ENCODE results near the gene HOXA9. TPM values are rescaled to one million over a fixed set of nuclear protein-coding genes. Genes with fewer than 3 reads are reported as not detected.

HOXA9 gene
- total RNA-seq, 1 donor from 2014 or later, result not detected

DNA sequence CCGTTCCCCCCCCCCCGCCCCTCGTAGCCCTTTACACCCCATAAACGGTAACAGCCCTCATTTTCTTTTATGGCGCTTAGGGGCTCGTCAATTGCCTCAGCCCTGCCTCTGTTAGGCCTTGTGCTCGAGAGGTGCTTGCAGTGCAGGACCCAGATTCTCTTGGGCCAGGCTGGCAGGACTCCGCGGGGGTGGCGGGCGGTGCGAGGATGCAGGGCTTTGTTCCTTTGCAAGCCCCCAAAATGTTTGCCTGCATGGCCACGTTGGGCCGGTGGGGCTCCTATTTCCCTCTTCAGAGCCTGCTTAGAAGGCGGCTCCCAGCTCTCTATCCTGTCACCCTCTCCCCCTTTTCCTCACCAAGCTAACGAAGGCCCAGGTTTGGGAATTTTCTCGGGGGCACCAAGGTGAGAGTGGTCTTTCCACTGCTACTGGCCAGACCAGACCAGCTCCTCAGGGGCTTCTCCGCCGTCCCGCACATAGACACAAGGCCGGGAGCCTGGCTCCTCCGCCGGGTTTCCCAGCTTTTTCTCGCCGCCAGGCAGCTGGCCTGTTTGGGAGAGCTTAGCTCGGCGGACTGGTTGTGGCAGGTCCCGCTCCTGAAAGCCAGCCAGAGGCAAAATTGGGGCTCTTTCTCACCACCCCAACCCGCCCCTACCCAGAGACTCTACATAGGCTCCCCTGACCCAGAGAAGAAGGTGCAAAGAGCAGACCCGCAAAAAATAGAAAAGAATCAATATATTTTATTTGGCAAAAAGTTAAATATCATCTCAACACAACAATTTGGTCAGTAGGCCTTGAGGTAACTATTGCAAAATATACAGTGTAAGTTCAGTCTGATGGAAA lies 3.4 kb downstream of the HOXA9 start:
- no peak overlapping the region for H2AFZ ChIP-seq (ENCODE audit: low read depth, low read length)
- no peak overlapping the region for H3K9ac ChIP-seq (ENCODE audit: low read length)
- Mint-ChIP-seq H3K4me3 (ENCODE audit: unreplicated experiment) (no peak overlapping the region), H3K9me3 (ENCODE audit: unreplicated experiment) (peaks cover 26% of the 10 kb centered on the region), H3K27ac (ENCODE audit: unreplicated experiment) (no peak overlapping the region), H3K36me3 (ENCODE audit: low read depth, unreplicated experiment) (no peaks in the 10 kb centered on the region), H3K27me3 (ENCODE audit: low read depth, unreplicated experiment) (peaks cover 81% of the 10 kb centered on the region), H3K4me1 (ENCODE audit: low read depth, unreplicated experiment) (no peaks in the 10 kb centered on the region)
- H3K9me3 ChIP-seq (ENCODE audit: insufficient read depth, low read depth, low read length), result peaks cover 6% of the 10 kb centered on the region
- no peak for FAIRE-seq
- H3K27me3 ChIP-seq (ENCODE audit: insufficient read depth, low read length), result peaks cover 94% of the 10 kb centered on the region
- no peak overlapping the region for H3K27ac ChIP-seq (ENCODE audit: low read depth, low read length)
- TF ChIP-seq EZH2 (IDR thresholded peaks at IDR 0.05; ENCODE audit: insufficient read depth, low read length), result no peak
- TF ChIP-seq CTCF (IDR thresholded peaks at IDR 0.05; ENCODE audit: insufficient read depth, low read depth, low read length), result no peak
- H3K4me1 ChIP-seq (ENCODE audit: insufficient read depth, low read length), result no peaks in the 10 kb centered on the region
- no peak overlapping the region for H3K4me2 ChIP-seq (ENCODE audit: low read length)
- DNase-seq (ENCODE audit: low read depth), result no peak
- H3K4me3 ChIP-seq (ENCODE audit: insufficient read depth, low read depth, low read length), result no peak overlapping the region
- no peaks in the 10 kb centered on the region for H3K79me2 ChIP-seq (ENCODE audit: insufficient read depth, low read length)
- H4K20me1 ChIP-seq (ENCODE audit: insufficient read depth, low read length), result no peaks in the 10 kb centered on the region
- H3K36me3 ChIP-seq (ENCODE audit: insufficient read depth, low read length), result no peaks in the 10 kb centered on the region

DNA sequence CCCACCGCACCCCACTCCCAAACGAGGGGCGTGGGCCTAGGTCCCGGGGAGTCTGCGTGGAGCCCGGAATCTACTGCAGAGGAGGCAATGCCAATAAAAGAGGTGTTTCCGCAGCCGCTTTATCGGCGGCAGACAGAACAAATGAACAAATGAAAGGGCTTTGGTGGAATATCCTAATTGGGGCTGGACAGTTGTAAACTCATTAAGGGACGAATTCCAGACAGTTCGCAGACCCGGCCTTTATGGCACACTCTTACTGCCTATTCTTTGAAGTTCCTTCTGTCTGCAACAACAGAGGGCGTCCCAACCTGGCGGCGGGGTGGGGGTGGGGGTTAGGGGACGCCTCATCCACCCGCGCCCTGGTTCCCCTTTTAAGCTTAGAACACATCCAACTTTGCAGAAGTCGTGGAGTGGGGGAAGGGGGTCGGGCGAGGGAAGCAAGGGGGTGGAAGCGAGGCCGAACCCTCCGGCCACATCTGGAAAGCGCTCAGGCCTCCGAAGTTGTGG lies 4.1 kb downstream of the HOXA9 start:
- H2AFZ ChIP-seq (ENCODE audit: low read depth, low read length), result peak overlapping the region; percentile 55

More for the DNA sequence above, 4.1 kb downstream of the HOXA9 start:
- Mint-ChIP-seq H3K36me3 (ENCODE audit: low read depth, unreplicated experiment) (no peaks in the 10 kb centered on the region), H3K9me3 (ENCODE audit: unreplicated experiment) (peaks cover 30% of the 10 kb centered on the region), H3K27ac (ENCODE audit: unreplicated experiment) (no peak overlapping the region), H3K4me3 (ENCODE audit: unreplicated experiment) (peak overlapping the region; percentile 66), H3K27me3 (ENCODE audit: low read depth, unreplicated experiment) (peaks cover 79% of the 10 kb centered on the region), H3K4me1 (ENCODE audit: low read depth, unreplicated experiment) (no peaks in the 10 kb centered on the region)
- H3K79me2 ChIP-seq (ENCODE audit: insufficient read depth, low read length), result no peaks in the 10 kb centered on the region
- H3K4me1 ChIP-seq (ENCODE audit: insufficient read depth, low read length), result no peaks in the 10 kb centered on the region
- DNase-seq (ENCODE audit: low read depth) (no peak), FAIRE-seq (no peak)
- H3K36me3 ChIP-seq (ENCODE audit: insufficient read depth, low read length), result no peaks in the 10 kb centered on the region
- H3K4me3 ChIP-seq (ENCODE audit: insufficient read depth, low read depth, low read length), result peak overlapping the region; percentile 30
- TF ChIP-seq CTCF (IDR thresholded peaks at IDR 0.05; ENCODE audit: insufficient read depth, low read depth, low read length), result no peak
- no peak for TF ChIP-seq EZH2 (IDR thresholded peaks at IDR 0.05; ENCODE audit: insufficient read depth, low read length)
- H3K4me2 ChIP-seq (ENCODE audit: low read length), result peak overlapping the region; percentile 86
- H3K9me3 ChIP-seq (ENCODE audit: insufficient read depth, low read depth, low read length), result peaks cover 7% of the 10 kb centered on the region
- no peaks in the 10 kb centered on the region for H4K20me1 ChIP-seq (ENCODE audit: insufficient read depth, low read length)
- H3K9ac ChIP-seq (ENCODE audit: low read length), result no peak overlapping the region
- no peak overlapping the region for H3K27ac ChIP-seq (ENCODE audit: low read depth, low read length)
- H3K27me3 ChIP-seq (ENCODE audit: insufficient read depth, low read length), result peaks cover 92% of the 10 kb centered on the region

All from astrocyte (in vitro differentiated cells and primary cell).